Effector memory CD4-positive, alpha-beta T cell (primary cell): ENCODE measurements around the gene G0S2.

Experiments
- DNase-seq, 3 donors: peaks; one replicate each; pipeline ENCODE4 v3.0.0-alpha.2; 2020
- H3K27ac ChIP-seq: 2 replicates; pipeline ENCODE4 v1.7.0; 2013; ENCODE audit warnings: mild to moderate bottlenecking, low read length, moderate library complexity; ENCODE audit not compliant: insufficient read depth, poor library complexity, severe bottlenecking
- H3K27me3 ChIP-seq: replicated peaks from 2 replicates; pipeline ENCODE4 v1.7.0; 2013; ENCODE audit warnings: mild to moderate bottlenecking, low read length; ENCODE audit not compliant: insufficient read depth, control insufficient read depth, poor library complexity, severe bottlenecking
- H3K36me3 ChIP-seq: 2 replicates; pipeline ENCODE4 v1.7.0; 2013; ENCODE audit warnings: mild to moderate bottlenecking, low read length, moderate library complexity; ENCODE audit not compliant: control insufficient read depth, insufficient read depth
- H3K4me1 ChIP-seq: 2 replicates; pipeline ENCODE4 v1.7.0; 2013; ENCODE audit warnings: low read length, mild to moderate bottlenecking; ENCODE audit not compliant: control insufficient read depth, insufficient read depth, poor library complexity, severe bottlenecking
- H3K4me3 ChIP-seq: 2 replicates; pipeline ENCODE4 v1.7.0; 2013; ENCODE audit warnings: low read length, low read depth, mild to moderate bottlenecking; ENCODE audit not compliant: insufficient read depth, poor library complexity, severe bottlenecking
- H3K9me3 ChIP-seq: 2 replicates; pipeline ENCODE4 v1.7.0; 2013; ENCODE audit warnings: mild to moderate bottlenecking, low read length, moderate library complexity; ENCODE audit not compliant: control insufficient read depth

The G0S2 gene

GRCh38 chr1:209710847-209711246 is 35.6 kb downstream of the G0S2 start:
- no peak overlapping the region for H3K4me3 ChIP-seq
- H3K27ac ChIP-seq, result no peak overlapping the region
- no peaks in the 10 kb centered on the region for H3K9me3 ChIP-seq
- no peaks in the 10 kb centered on the region for H3K36me3 ChIP-seq
- DNase-seq, result no peak
- H3K27me3 ChIP-seq, result no peaks in the 10 kb centered on the region
- no peaks in the 10 kb centered on the region for H3K4me1 ChIP-seq

- H3K36me3 ChIP-seq, result no peaks in the 10 kb centered on the region
- no peaks in the 10 kb centered on the region for H3K4me1 ChIP-seq
These were observed 39.1 kb downstream of the G0S2 start for GRCh38 chr1:209714338-209714737.

GRCh38 chr1:209715314-209715713 is 40.1 kb downstream of the G0S2 start:
- no peak overlapping the region for H3K27ac ChIP-seq
- no peaks in the 10 kb centered on the region for H3K27me3 ChIP-seq
- DNase-seq, result no peak
- no peaks in the 10 kb centered on the region for H3K4me1 ChIP-seq
- H3K36me3 ChIP-seq, result no peaks in the 10 kb centered on the region
- no peak overlapping the region for H3K4me3 ChIP-seq
- no peaks in the 10 kb centered on the region for H3K9me3 ChIP-seq

More at GRCh38 chr1:209714338-209714737, 39.1 kb downstream of the G0S2 start:
- no peak overlapping the region for H3K4me3 ChIP-seq
- no peaks in the 10 kb centered on the region for H3K27me3 ChIP-seq
- no peak for DNase-seq
- H3K9me3 ChIP-seq, result no peaks in the 10 kb centered on the region
- no peak overlapping the region for H3K27ac ChIP-seq

- Histone ChIP-seq H3K4me1 (no peaks in the 10 kb centered on the region), H3K27me3 (no peaks in the 10 kb centered on the region), H3K27ac (no peak overlapping the region), H3K36me3 (no peaks in the 10 kb centered on the region), H3K4me3 (no peak overlapping the region), H3K9me3 (no peaks in the 10 kb centered on the region)
- no peak for DNase-seq
These were observed 42.6 kb downstream of the G0S2 start for GRCh38 chr1:209717818-209718217.

GRCh38 chr1:209720326-209720725 is 45.1 kb downstream of the G0S2 start:
- H3K4me3 ChIP-seq, result no peak overlapping the region
- DNase-seq, result no peak
- H3K4me1 ChIP-seq, result no peaks in the 10 kb centered on the region
- no peaks in the 10 kb centered on the region for H3K9me3 ChIP-seq
- no peaks in the 10 kb centered on the region for H3K27me3 ChIP-seq
- no peaks in the 10 kb centered on the region for H3K36me3 ChIP-seq
- no peak overlapping the region for H3K27ac ChIP-seq

GRCh38 chr1:209720826-209721225 is 45.6 kb downstream of the G0S2 start:
- Histone ChIP-seq H3K27ac (no peak overlapping the region), H3K27me3 (no peaks in the 10 kb centered on the region), H3K4me3 (no peak overlapping the region), H3K4me1 (no peaks in the 10 kb centered on the region), H3K9me3 (no peaks in the 10 kb centered on the region), H3K36me3 (no peaks in the 10 kb centered on the region)
- DNase-seq, result no peak

GRCh38 chr1:209721323-209721722 is 46.1 kb downstream of the G0S2 start:
- H3K4me3 ChIP-seq, result no peak overlapping the region
- H3K27ac ChIP-seq, result no peak overlapping the region
- H3K9me3 ChIP-seq, result no peaks in the 10 kb centered on the region
- H3K4me1 ChIP-seq, result no peaks in the 10 kb centered on the region
- no peak for DNase-seq
- H3K27me3 ChIP-seq, result no peaks in the 10 kb centered on the region
- H3K36me3 ChIP-seq, result no peaks in the 10 kb centered on the region

- H3K27me3 ChIP-seq, result no peaks in the 10 kb centered on the region
- H3K27ac ChIP-seq, result no peak overlapping the region
- no peaks in the 10 kb centered on the region for H3K9me3 ChIP-seq
- H3K4me3 ChIP-seq, result no peak overlapping the region
- no peak for DNase-seq
- no peaks in the 10 kb centered on the region for H3K4me1 ChIP-seq
- H3K36me3 ChIP-seq, result no peaks in the 10 kb centered on the region
These were observed 48.1 kb downstream of the G0S2 start for GRCh38 chr1:209723265-209723664.

GRCh38 chr1:209723756-209724693 is 48.8 kb downstream of the G0S2 start:
- H3K27me3 ChIP-seq, result no peaks in the 10 kb centered on the region
- no peak overlapping the region for H3K27ac ChIP-seq
- DNase-seq, result no peak
- no peaks in the 10 kb centered on the region for H3K9me3 ChIP-seq
- no peak overlapping the region for H3K4me3 ChIP-seq
- no peaks in the 10 kb centered on the region for H3K4me1 ChIP-seq
- H3K36me3 ChIP-seq, result no peaks in the 10 kb centered on the region
